Uterus (tissue), 2 donors: ENCODE measurements around the gene ATL2.

Source experiments
- CTCF ChIP-seq, 4 experiments: fragments of 200-600 bp in 2 of 4; fragments of 450-650 bp in 2 of 4; sonication (generic) in 2 of 4; IDR thresholded peaks; one replicate each; pipeline ENCODE4 v1.5.1; 2016 to 2019; ENCODE audit warnings: antibody characterized with exemption in 4 of 4, mild to moderate bottlenecking in 2 of 4, moderate library complexity in 1 of 4
- POLR2A ChIP-seq, 2 donors: fragments of 450-650 bp; IDR thresholded peaks; one replicate each; pipeline ENCODE4 v1.6.1; 2016; ENCODE audit warnings: antibody characterized with exemption in 2 of 2, mild to moderate bottlenecking in 1 of 2, moderate library complexity in 1 of 2

GRCh38 chr2:38293152-38293865, 83.8 kb downstream of the ATL2 start:
- TF ChIP-seq CTCF (IDR thresholded peaks at IDR 0.05), result no peak
- TF ChIP-seq POLR2A (IDR thresholded peaks at IDR 0.05), result no peak
